HG02981 (cell line): Measurements from ENCODE around the gene FER1L5.

ENCODE experiments used
- ATAC-seq: cut with Tn5 transposase; IDR thresholded peaks from one replicate; pipeline ENCODE4 v1.9.1; 2021; ENCODE audit warnings: mild to moderate bottlenecking, moderate library complexity; ENCODE audit not compliant: unreplicated experiment

The FER1L5 gene

DNA sequence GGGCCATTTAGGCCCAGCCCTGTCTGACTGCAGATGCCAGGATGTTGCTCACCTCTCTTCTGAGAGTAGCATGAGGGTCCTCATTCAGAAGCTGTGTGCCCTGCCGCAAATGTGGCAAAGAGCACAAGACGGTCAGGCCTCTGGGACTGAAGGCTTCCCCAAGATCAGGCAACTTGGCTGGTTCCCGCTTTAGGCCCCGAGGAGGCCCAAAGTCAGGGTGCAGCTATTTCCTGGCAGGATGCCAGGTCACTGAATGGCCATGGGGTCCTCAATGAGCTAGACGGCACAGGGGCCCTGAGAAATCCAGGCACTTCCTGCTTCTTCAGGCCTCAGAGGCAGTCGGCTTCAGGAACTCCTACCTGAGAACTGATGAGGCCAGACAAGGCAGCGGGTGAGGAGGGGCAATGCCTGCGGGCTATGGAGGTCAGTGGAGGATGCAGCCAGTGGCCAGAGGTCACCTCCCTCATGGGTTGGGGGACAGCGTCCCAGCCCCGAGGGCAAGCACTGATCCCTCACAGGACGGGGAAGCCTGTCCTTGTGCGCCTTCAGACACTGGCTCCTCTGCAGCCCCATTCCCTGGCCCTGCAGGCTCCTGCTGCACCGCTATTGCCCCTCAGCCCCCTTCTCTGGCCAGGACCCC lies 52.4 kb downstream of the FER1L5 start:
- no peak for ATAC-seq

DNA sequence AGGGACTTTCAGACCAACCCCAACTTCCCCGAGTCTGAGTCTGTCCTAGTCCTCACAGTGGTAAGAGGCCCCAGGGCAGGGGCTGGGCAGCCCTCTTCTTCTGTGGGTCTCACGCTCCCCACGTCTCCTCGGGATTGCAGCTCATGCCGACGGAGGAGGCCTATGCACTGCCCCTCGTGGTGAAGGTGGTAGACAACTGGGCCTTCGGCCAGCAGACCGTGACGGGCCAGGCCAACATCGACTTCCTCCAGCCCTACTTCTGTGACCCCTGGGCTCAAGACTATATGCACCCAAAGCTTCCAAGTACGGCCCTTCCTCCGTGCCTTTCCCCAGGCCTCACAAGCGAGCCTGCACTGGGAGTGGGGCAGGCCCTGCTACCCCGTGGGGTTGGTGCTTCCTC lies 53.0 kb downstream of the FER1L5 start:
- no peak for ATAC-seq

DNA sequence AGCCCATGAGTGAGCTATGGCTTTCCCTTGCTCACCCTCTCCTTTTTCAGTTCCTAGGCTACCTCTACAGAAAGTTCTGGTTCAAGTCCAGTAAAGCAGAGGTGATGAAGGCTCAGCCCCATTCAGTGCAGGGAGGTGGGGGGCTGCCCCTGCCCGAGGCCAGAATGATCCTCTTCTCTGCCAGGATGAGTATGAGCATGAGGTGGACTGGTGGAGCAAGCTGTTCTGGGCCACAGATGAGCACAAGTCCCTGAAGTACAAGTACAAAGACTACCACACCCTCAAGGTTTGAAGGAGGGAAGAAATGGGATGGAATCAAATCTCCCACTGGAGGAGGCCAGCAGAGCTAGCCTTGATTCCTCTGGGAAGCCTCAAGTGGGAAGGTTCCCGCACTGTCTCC lies 54.9 kb downstream of the FER1L5 start:
- no peak for ATAC-seq

- no peak for ATAC-seq
Measured at GRCh38 chr2:96698221-96698861, 55.8 kb downstream of the FER1L5 start.

DNA sequence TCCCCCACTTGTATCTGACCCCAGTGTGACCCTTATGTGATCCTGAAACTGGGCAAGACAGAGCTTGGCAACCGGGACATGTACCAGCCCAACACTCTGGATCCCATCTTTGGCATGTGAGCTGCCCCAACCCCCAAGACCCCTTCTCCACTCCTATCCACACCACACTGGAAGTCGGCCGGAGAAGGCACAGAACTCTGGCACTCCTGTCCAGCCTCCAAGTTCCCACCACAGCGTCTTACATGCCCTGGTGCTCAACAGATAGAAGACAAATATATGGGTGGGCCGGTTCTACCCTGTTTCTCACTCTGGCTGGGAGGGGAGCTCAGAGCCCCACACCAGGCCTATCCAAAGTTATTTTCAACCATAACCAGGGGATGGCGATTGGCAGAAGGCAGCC lies 56.5 kb downstream of the FER1L5 start:
- ATAC-seq: no peak

DNA sequence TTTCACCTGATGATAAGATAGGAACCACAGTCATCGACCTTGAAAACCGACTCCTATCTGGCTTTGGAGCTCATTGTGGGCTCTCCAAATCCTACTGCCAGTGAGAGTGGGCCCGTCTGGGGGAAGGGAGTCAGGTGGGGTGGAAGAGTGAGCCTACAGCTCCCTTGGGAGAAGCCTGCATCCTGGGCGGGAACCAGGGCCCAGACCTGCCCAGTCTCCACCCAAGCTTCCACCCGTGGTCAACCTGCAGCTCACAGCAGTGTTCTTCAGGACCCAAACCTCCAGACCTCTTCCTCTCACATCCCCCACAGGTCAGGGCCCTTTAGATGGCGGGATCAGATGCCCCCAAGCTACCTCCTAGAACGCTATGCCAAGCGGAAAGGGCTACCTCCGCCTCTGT lies 57.1 kb downstream of the FER1L5 start:
- ATAC-seq: no peak

- ATAC-seq: no peak
Measured at GRCh38 chr2:96700086-96700485, 57.5 kb downstream of the FER1L5 start.

GRCh38 chr2:96701636-96702035 lies 59.1 kb downstream of the FER1L5 start:
- ATAC-seq: no peak

DNA sequence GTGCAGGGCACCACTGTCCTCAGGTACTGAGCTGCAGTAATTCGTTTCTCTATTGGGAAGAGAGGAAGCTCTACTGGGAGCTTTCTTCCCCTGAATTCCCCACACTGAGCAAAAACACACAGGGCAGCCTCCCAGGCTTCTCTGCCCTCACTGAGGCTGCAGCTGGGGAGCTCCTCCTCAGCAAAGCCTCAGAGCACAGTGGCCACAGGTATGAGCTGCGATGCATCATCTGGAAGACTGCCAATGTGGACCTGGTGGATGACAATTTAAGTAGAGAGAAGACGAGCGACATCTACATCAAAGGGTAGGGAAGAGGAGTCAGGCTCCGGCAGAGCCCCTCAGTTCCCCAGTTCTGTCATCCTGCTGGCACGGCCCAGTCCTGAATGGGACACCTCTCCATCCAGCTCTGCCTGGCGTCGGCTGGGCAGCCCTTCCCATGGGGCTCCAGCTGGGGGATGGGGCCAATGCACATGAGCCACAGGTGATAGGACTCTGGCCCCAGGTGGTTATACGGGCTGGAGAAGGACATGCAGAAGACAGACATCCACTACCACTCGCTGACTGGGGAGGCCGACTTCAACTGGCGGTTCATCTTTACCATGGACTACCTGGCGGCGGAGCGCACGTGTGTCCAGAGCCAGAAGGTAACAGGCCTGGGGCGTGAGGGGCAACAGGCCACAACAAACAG lies 59.7 kb downstream of the FER1L5 start:
- no peak for ATAC-seq

GRCh38 chr2:96703021-96703751 lies 60.6 kb downstream of the FER1L5 start:
- ATAC-seq: no peak

GRCh38 chr2:96710985-96711384 lies 68.4 kb downstream of the FER1L5 start:
- ATAC-seq: no peak

DNA sequence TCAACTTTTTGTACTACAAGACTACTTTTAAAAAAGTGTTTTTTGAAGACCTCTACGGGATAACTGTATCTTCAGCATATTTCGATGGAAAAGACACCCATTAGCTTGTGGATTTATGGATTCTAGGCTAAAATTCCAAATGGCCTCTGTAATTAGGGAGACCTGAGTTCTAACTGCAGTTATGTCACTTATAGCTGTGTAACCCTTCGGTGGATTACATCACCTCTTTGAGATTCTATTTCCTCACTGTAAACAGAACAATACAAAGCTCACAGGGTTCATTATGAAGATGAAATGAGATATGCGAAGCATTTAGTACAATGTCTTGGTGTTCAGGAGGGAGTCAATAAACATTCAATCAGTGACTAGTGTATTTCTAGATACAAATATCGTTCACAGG lies 73.1 kb downstream of the FER1L5 start:
- ATAC-seq: no peak

DNA sequence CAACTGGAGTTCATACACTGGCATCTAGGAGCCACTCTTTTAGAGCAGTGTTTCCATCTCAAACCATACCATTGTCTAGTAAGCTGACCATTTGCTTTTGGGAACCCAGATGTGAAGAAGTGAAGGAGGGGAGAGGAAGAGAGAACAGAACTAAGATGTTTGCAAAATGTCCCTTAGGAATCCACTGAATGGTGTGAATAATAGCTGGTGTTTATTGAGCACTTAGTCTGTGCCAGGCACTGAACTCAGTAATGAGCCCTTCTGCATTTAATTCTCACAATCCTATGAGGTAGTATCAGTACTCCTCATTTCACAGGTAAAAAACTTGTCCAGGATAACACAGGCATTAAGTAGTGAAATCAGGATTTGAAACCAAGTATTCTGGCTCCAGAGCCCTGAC lies 73.8 kb downstream of the FER1L5 start:
- no peak for ATAC-seq

DNA sequence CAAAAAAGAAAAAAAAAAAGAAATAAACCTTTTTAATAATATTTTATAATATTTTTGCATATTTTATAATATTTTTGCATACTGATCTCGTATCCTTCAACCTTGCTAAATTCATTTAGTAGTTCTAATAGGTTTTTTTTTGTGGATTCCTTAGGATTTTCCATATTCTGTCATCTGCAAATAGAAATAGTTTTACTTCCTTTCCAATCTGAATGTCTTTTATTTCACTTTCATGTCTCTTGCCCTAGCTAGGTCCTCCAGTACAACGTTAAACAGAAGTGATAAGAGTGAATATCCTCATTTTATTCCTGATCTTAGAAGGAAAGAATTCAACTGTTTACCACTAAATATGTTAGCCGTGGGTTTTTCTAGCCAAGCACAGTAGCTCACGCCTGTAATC lies 83.6 kb downstream of the FER1L5 start:
- ATAC-seq: no peak

- ATAC-seq: no peak
Measured at GRCh38 chr2:96727431-96727830, 84.9 kb downstream of the FER1L5 start.

- ATAC-seq: no peak
Measured at GRCh38 chr2:96729748-96730147, 87.2 kb downstream of the FER1L5 start.

DNA sequence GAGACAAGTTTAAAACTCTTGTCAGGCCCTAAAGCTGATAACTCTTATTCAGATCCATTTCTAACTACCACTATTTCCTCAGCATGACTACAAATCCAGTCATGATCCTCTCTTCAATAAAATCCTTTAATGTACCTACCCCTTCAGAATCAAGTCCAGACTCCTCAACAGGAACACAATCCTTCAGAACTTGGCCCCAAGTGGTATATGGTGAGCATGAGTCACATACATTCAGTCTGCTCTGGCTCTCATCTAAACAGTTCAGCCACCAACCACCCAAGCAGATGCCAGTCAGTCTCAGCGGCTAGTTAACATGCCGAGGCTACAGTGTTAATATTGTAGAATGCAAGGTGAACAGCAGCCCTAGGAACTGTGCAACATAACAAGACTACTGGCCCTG lies 87.6 kb downstream of the FER1L5 start:
- ATAC-seq: no peak

DNA sequence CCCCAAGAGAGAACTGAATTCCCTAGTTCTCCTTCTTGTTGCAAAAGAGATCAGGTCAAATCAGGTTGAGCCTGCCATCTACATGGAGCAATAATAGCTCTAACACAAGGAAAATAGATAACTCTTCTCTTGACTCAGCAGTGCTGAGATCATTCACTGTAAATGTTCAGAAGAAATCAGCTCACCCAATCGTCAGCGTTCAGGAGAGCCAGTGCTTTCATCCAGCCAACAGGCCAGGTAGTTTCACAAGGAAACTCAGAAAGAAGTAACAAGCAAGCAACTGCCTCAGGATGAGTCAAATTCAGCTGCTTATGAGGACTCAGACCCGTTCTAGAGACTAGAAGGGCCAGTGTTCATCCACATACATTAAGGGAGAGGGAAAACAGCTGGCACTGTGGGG lies 91.4 kb downstream of the FER1L5 start:
- ATAC-seq: no peak

DNA sequence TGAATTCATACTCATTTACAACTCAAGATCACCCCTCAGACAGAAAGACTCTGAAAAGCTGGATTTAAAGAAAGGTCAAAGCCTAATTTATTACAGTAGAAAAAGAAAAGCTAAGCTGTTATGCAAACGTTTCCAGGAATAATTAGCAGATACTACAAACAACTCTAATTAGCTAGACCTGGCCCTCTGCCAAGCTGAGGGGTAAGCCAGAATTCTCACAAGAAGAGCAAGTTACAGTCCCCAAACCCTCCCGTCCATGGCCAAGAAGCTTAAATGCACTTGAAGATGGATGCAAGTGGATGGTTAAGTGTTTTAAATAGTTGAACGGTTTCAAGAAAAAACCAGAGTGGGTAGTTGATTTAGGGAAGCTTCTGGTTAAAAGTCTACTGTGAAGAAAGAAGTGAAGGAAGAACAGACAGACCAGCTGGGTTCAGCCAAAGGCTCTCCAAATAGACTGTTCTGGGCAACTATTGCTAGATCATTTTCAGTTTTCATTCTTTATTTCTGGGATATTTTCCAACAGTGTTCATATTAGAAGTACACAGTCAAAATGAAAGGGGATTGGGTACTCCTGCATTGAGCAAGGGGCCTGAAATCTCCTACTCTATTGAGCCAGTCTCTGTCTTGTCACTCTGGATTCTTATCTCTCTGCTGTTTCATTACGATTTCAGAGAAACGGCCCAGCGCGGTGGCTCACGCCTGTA lies 92.5 kb downstream of the FER1L5 start:
- no peak for ATAC-seq

DNA sequence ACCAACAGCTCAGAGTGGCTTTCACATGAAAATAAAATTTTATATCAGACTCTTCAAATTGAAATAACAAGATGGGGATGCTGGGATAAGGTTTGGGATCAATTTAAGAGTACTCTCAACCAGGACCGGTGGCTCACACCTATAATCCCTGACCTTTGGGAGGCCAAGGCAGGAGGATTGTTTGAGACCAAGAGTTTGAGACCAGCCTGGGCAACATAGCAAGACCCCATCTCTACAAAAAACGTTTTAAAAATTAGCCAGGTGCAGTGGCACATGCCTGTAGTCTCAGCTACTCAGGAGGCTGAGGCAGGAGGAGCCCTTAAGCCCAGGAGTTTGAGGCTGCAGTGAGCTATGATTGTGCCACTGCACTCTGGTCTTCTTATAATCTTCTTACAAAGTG lies 94.7 kb downstream of the FER1L5 start:
- ATAC-seq: no peak

- ATAC-seq: no peak
Measured at GRCh38 chr2:96737831-96738230, 95.3 kb downstream of the FER1L5 start.
